SU-DHL-6 (cell line): ENCODE measurements around the gene GIPC3.

ENCODE experiments used
- H2AFZ ChIP-seq: fragments of 200-600 bp; sonication (generic); 2 replicates; pipeline ENCODE4 v1.6.1; 2014; ENCODE audit warnings: low read depth, mild to moderate bottlenecking, moderate library complexity, mixed read lengths, antibody characterized with exemption, low read length; ENCODE audit not compliant: severe bottlenecking
- H3F3A ChIP-seq: fragments of 200-600 bp; shearing (Covaris generic); 2 replicates; pipeline ENCODE4 v1.6.0; 2016; ENCODE audit warnings: antibody characterized with exemption, mild to moderate bottlenecking; ENCODE audit not compliant: insufficient read depth
- H3K27ac ChIP-seq: fragments of 200-600 bp; sonication (generic); 2 replicates; pipeline ENCODE4 v1.5.1; 2016; ENCODE audit warnings: low read depth, mild to moderate bottlenecking, low read length, moderate library complexity, mixed read lengths
- H3K27me3 ChIP-seq: fragments of 200-600 bp; sonication (generic), shearing (Covaris generic); 2 replicates; pipeline ENCODE4 v1.6.0; 2014; ENCODE audit warnings: mild to moderate bottlenecking, low read length
- H3K36me3 ChIP-seq: fragments of 200-600 bp; sonication (generic); 2 replicates; pipeline ENCODE4 v1.6.1; 2014; ENCODE audit warnings: mild to moderate bottlenecking, low read length, mixed read lengths
- H3K4me2 ChIP-seq: fragments of 300-600, 200-600 bp; shearing (Covaris generic), sonication (generic); 2 replicates; pipeline ENCODE4 v1.6.0; 2014; ENCODE audit warnings: low read length, low read depth, mild to moderate bottlenecking; ENCODE audit not compliant: poor library complexity, severe bottlenecking
- H3K4me3 ChIP-seq: fragments of 200-600 bp; sonication (generic); 2 replicates; pipeline ENCODE4 v1.5.1; 2014; ENCODE audit warnings: antibody characterized with exemption, low read length, mild to moderate bottlenecking, mixed read lengths; ENCODE audit not compliant: insufficient read depth, poor library complexity, severe bottlenecking
- H3K79me2 ChIP-seq: fragments of 200-600 bp; sonication (generic); 2 replicates; pipeline ENCODE4 v1.6.1; 2014; ENCODE audit warnings: mild to moderate bottlenecking, low read length, moderate library complexity; ENCODE audit not compliant: insufficient read depth
- H3K9ac ChIP-seq: fragments of 200-600 bp; sonication (generic); 2 replicates; pipeline ENCODE4 v1.7.0; 2014; ENCODE audit warnings: mild to moderate bottlenecking, low read length
- H3K9me2 ChIP-seq: fragments of 200-600 bp; sonication (generic); replicated peaks from 2 replicates; pipeline ENCODE4 v1.6.1; 2014; ENCODE audit warnings: low read length; ENCODE audit not compliant: insufficient read depth
- H3K9me3 ChIP-seq: fragments of 200-600 bp; sonication (generic); 2 replicates; pipeline ENCODE4 v1.6.1; 2014; ENCODE audit warnings: low read length, mixed read lengths; ENCODE audit not compliant: insufficient read depth
- H4K20me1 ChIP-seq: fragments of 200-600 bp; sonication (generic); 2 replicates; pipeline ENCODE4 v1.6.1; 2014; ENCODE audit warnings: low read depth, mild to moderate bottlenecking, antibody characterized with exemption, low read length, moderate library complexity, mixed read lengths
- CTCF ChIP-seq: fragments of 200-600 bp; sonication (generic); IDR thresholded peaks from one replicate; pipeline ENCODE4 v1.5.1; 2017; ENCODE audit warnings: antibody characterized with exemption, mild to moderate bottlenecking, low read length, moderate library complexity; ENCODE audit not compliant: insufficient read depth, poor library complexity, severe bottlenecking
- EZH2phosphoT487 ChIP-seq: fragments of 200-600 bp; sonication (generic), shearing (Covaris generic); conservative IDR thresholded peaks from 2 replicates; pipeline ENCODE4 v1.6.1; 2018; ENCODE audit warnings: mild to moderate bottlenecking, antibody characterized with exemption, low read length, moderate library complexity, mixed read lengths

GIPC3 gene

GRCh38 chr19:3538258-3538929 lies 46.9 kb upstream of the GIPC3 start:
- TF ChIP-seq CTCF, result no peak
- no peak for TF ChIP-seq EZH2phosphoT487
- Histone ChIP-seq H3K9me2 (no peaks in the 10 kb centered on the region), H3K4me2 (no peak overlapping the region)

GRCh38 chr19:3538965-3539755 lies 46.1 kb upstream of the GIPC3 start, which contains the start of gene TEKTIP1:
TSS of gene TEKTIP1 (plus strand) at chr19:3539174. CDS start at chr19:3539178, 4 bp downstream.
- H3K36me3 ChIP-seq, result no peaks in the 10 kb centered on the region
- H3K4me2 ChIP-seq, result no peak within 1 kb of the TSS
- H3K9ac ChIP-seq, result no peak within 1 kb of the TSS

More at GRCh38 chr19:3538258-3538929, 46.9 kb upstream of the GIPC3 start:
- Histone ChIP-seq H3K27me3 (no peaks in the 10 kb centered on the region), H3F3A (no peaks in the 10 kb centered on the region), H3K9ac (no peak overlapping the region), H3K36me3 (no peaks in the 10 kb centered on the region), H2AFZ (no peak overlapping the region), H3K9me3 (no peaks in the 10 kb centered on the region), H3K79me2 (no peaks in the 10 kb centered on the region), H3K27ac (no peak overlapping the region), H4K20me1 (no peaks in the 10 kb centered on the region), H3K4me3 (no peak overlapping the region)

GRCh38 chr19:3539756-3540118 lies 45.5 kb upstream of the GIPC3 start:
- H3K9me2 ChIP-seq, result no peaks in the 10 kb centered on the region
- no peak overlapping the region for H3K27ac ChIP-seq
- H3K79me2 ChIP-seq, result no peaks in the 10 kb centered on the region
- no peak for TF ChIP-seq CTCF
- no peak for TF ChIP-seq EZH2phosphoT487
- no peak overlapping the region for H3K9ac ChIP-seq
- H3K4me3 ChIP-seq, result no peak overlapping the region
- H2AFZ ChIP-seq, result no peak overlapping the region
- no peaks in the 10 kb centered on the region for H3K27me3 ChIP-seq
- H3K36me3 ChIP-seq, result no peaks in the 10 kb centered on the region
- no peaks in the 10 kb centered on the region for H3F3A ChIP-seq
- no peak overlapping the region for H3K4me2 ChIP-seq
- no peaks in the 10 kb centered on the region for H3K9me3 ChIP-seq
- H4K20me1 ChIP-seq, result no peaks in the 10 kb centered on the region

More at GRCh38 chr19:3538965-3539755, 46.1 kb upstream of the GIPC3 start, which contains the start of gene TEKTIP1:
- Histone ChIP-seq H4K20me1 (no peaks in the 10 kb centered on the region), H3K9me3 (no peaks in the 10 kb centered on the region), H2AFZ (no peak within 1 kb of the TSS), H3K27ac (no peak within 1 kb of the TSS), H3K4me3 (no peak within 1 kb of the TSS), H3K27me3 (no peaks in the 10 kb centered on the region), H3K79me2 (no peaks in the 10 kb centered on the region), H3F3A (no peaks in the 10 kb centered on the region), H3K9me2 (no peaks in the 10 kb centered on the region)
- no peak for TF ChIP-seq CTCF
- no peak for TF ChIP-seq EZH2phosphoT487
